ENCODE results near the gene ELMO3. TPM values are rescaled to one million over a fixed set of nuclear protein-coding genes. Genes with fewer than 3 reads are reported as not detected.

The ELMO3 gene
- total RNA-seq, 1 donor from 2014 or later = 17.5 TPM

- Histone ChIP-seq H3K4me3 (peak overlapping the region; percentile 70), H3K4me1 (peaks cover 73% of the 10 kb centered on the region), H3K27me3 (no peaks in the 10 kb centered on the region), H3K36me3 (peaks cover 5% of the 10 kb centered on the region), H3K27ac (peak overlapping the region; percentile 83), H3K9me3 (no peaks in the 10 kb centered on the region)
- intact Hi-C loops (cut with DNase I) = no loop called here
- DNase-seq = peak; percentile 86
- TF ChIP-seq CTCF (IDR thresholded peaks at IDR 0.05) = peak; percentile 10
- ATAC-seq = peak; percentile 12
Measured at GRCh38 chr16:67244387-67245185, 45.7 kb downstream of the ELMO3 start.

GRCh38 chr16:67245186-67245585, 46.3 kb downstream of the ELMO3 start:
- intact Hi-C loops (cut with DNase I) = no loop called here
- H3K9me3 ChIP-seq = no peaks in the 10 kb centered on the region
- DNase-seq = no peak

GRCh38 chr16:67245674-67246080, 46.7 kb downstream of the ELMO3 start:
- Histone ChIP-seq H3K36me3 (no peaks in the 10 kb centered on the region), H3K27me3 (no peaks in the 10 kb centered on the region), H3K9me3 (no peaks in the 10 kb centered on the region), H3K4me3 (peak overlapping the region; percentile 70), H3K27ac (peak overlapping the region; percentile 83), H3K4me1 (peaks cover 62% of the 10 kb centered on the region)
- intact Hi-C loops (cut with DNase I) = no loop called here
- no peak for ATAC-seq
- DNase-seq = no peak
- TF ChIP-seq CTCF (IDR thresholded peaks at IDR 0.05) = no peak

More at GRCh38 chr16:67245186-67245585, 46.3 kb downstream of the ELMO3 start:
- Histone ChIP-seq H3K36me3 (no peaks in the 10 kb centered on the region), H3K27ac (peak overlapping the region; percentile 83), H3K4me3 (peak overlapping the region; percentile 70), H3K27me3 (no peaks in the 10 kb centered on the region), H3K4me1 (peaks cover 67% of the 10 kb centered on the region)
- no peak for ATAC-seq
- no peak for TF ChIP-seq CTCF (IDR thresholded peaks at IDR 0.05)

- Histone ChIP-seq H3K27ac (peak overlapping the region; percentile 83), H3K4me3 (peak overlapping the region; percentile 70), H3K4me1 (peaks cover 57% of the 10 kb centered on the region), H3K36me3 (no peaks in the 10 kb centered on the region), H3K27me3 (no peaks in the 10 kb centered on the region), H3K9me3 (no peaks in the 10 kb centered on the region)
- DNase-seq = peak; percentile 91
- intact Hi-C loops (cut with DNase I) = no loop called here
- ATAC-seq = peak; percentile 53
- TF ChIP-seq CTCF (IDR thresholded peaks at IDR 0.05) = peak; percentile 51
Measured at GRCh38 chr16:67246081-67246755, 47.3 kb downstream of the ELMO3 start.

- H3K4me3 ChIP-seq = peak overlapping the region; percentile 70
- ATAC-seq = peak; percentile 76
- intact Hi-C loops (cut with DNase I) = no loop called here
- DNase-seq = peak; percentile 97
- H3K27me3 ChIP-seq = no peaks in the 10 kb centered on the region
- H3K9me3 ChIP-seq = no peaks in the 10 kb centered on the region
- H3K36me3 ChIP-seq = no peaks in the 10 kb centered on the region
- H3K4me1 ChIP-seq = peaks cover 51% of the 10 kb centered on the region
- H3K27ac ChIP-seq = peak overlapping the region; percentile 83
- no peak for TF ChIP-seq CTCF (IDR thresholded peaks at IDR 0.05)
Measured at GRCh38 chr16:67246756-67247191, 47.8 kb downstream of the ELMO3 start.

Data from upper lobe of right lung (tissue), 1 donor.